ENCODE measurements around the gene ARL5A.

Gene ARL5A

DNA sequence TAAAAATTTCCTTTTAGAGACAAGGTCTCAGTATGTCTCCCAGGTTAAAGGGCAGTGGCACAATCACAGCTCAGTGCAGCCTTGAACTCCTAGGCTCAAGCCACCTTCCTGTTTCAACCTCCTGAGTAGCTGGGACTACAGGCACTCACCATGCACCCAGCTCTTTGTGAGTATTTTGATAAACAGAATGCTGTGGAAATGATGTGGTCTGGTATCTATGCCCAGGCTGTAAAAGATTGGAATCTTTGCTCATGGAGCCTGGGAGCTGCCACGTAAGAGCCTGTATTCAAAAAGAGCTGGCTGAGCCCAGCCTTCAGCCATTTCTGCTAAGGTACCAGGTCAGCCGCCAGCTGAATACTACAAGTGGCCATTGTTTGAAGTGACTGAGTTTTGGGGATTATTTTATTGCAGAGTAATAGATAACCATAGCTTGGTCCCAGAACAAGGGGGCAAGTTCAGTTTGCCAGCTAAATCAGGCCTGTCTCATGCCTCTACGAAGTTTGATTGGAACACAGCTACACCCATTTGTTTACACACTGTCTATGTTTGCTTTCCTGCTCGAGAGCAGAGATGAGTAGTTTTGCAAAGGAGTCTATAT lies 21.3 kb upstream of the ARL5A start:
- DNase-seq (ENCODE audit: low spot score), result no peak
- POLR2A ChIA-PET (ENCODE audit: low non-redundant PET), result no interaction called here
- H3K27ac ChIP-seq, result no peak overlapping the region
- no peak for TF ChIP-seq CTCF (conservative IDR thresholded peaks at IDR 0.05; ENCODE audit: low read depth)
- CTCF ChIA-PET, result interaction anchor here (0.5 kb wide), 1 partner anchor 12 kb away, joined by 3 read pairs; no protein-coding TSS in a partner anchor

DNA sequence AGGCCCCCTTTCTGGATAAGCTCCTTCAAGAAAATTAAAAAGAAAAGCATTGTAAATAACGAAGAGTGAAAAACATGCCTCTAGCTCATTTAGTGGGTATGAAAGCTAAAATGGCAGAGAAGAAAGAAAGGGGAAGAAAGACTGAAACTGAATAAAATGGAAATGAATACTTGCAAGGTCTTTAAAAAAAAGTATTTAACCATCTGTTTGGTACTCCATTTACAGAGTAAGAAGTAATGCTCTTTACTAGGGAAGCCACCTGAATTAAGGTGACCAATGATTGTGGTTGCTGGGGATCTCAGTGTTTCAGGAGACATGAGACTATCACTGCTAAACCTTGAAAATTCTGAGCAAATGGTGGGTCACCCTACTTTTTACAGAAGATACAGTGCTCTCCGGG lies 17.7 kb upstream of the ARL5A start:
- no peak overlapping the region for H3K27ac ChIP-seq
- DNase-seq (ENCODE audit: low spot score), result no peak
- ChIA-PET CTCF (no interaction called here), POLR2A (ENCODE audit: low non-redundant PET) (no interaction called here)
- TF ChIP-seq CTCF (conservative IDR thresholded peaks at IDR 0.05; ENCODE audit: low read depth), result no peak

- H3K27ac ChIP-seq, result no peak overlapping the region
- no peak for DNase-seq (ENCODE audit: low spot score)
- TF ChIP-seq CTCF (conservative IDR thresholded peaks at IDR 0.05; ENCODE audit: low read depth), result no peak
- ChIA-PET CTCF (no interaction called here), POLR2A (ENCODE audit: low non-redundant PET) (no interaction called here)
Measured at GRCh38 chr2:151845481-151845880, 17.3 kb upstream of the ARL5A start.

DNA sequence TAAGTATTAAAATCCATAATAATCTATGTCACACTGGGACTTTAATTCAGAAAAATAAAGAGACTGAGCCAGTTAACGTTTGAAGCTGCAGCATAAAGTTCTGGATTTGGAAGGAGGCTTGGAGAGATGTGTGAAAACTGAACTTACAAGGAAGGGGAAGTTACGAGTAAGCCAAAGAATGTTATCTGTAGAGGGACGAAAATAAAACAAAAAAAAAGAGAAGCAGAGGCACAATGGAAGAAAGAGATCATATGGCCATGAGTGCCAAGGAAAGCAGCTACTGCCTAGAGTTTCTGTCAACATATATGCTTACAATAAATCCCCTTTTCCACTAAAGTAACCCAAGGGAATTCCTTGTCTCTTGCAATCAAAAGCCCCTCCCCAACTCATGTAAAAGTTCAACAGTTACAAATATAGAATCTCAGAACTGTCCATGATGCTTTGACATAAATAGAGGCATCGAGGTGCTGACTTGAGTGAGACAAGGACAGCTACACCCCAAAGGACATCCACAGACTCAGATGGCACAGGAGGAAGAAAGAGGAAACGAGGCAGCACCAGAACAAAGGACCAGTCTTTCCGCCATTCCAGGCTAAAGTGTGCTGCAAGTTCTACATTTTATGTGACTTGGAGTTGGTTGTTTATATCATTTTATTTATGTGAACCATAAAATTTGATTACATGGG lies 16.1 kb upstream of the ARL5A start:
- CTCF ChIA-PET, result no interaction called here
- POLR2A ChIA-PET (ENCODE audit: low non-redundant PET), result no interaction called here
- DNase-seq (ENCODE audit: low spot score), result no peak
- no peak for TF ChIP-seq CTCF (conservative IDR thresholded peaks at IDR 0.05; ENCODE audit: low read depth)
- no peak overlapping the region for H3K27ac ChIP-seq

- ChIA-PET CTCF (no interaction called here), POLR2A (ENCODE audit: low non-redundant PET) (no interaction called here)
- no peak for DNase-seq (ENCODE audit: low spot score)
- no peak overlapping the region for H3K27ac ChIP-seq
- TF ChIP-seq CTCF (conservative IDR thresholded peaks at IDR 0.05; ENCODE audit: low read depth), result no peak
Measured at GRCh38 chr2:151843691-151844061, 15.5 kb upstream of the ARL5A start.

DNA sequence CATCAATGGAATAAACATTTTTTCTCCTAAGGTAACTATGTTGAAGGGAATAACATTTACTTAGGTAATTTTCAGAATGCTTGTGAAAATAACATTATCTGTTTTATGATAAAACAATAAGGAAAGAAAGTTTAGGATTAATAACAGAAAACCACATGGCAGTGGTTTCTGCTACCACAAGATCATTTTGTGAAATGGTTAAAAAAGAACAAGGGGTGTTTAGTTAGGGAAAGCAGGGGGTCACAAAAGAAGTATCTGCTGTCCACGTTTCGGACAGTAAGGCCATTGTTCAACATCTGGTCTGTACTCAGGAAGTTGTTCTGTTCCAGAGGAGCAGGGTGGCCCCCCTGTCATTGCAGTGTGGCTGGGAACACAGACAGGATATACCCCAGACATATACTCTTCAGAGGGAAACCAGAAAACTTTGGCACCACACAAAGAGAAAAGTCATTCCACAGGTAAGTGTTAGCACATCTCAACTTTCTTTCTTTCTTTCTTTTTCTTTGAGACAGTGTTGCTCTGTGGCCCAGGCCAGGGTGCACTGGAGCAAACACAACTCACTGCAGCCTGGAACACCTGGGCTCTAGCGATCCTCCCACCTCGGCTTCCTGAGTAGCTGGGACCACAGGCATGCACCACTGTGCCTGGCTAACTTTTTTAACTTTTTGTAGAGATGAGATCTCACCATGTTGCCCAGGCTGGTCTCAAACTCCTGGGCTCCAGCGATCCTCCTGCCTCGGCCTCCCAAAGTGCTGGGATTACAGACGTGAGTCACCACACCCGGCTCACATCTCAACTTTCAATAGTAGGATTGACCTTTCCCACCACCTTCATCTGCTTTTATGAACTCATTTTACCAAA lies 14.8 kb upstream of the ARL5A start:
- no peak overlapping the region for H3K27ac ChIP-seq
- no peak for DNase-seq (ENCODE audit: low spot score)
- ChIA-PET CTCF (no interaction called here), POLR2A (ENCODE audit: low non-redundant PET) (no interaction called here)
- no peak for TF ChIP-seq CTCF (conservative IDR thresholded peaks at IDR 0.05; ENCODE audit: low read depth)

All from RWPE1 (cell line).